ENCODE data around the gene SLC39A11.

SLC39A11 gene

GRCh38 chr17:72635034-72635635 lies 457.4 kb downstream of the SLC39A11 start:
- DNase-seq, result peak; percentile 27 to 44

GRCh38 chr17:72634621-72635020 lies 457.9 kb downstream of the SLC39A11 start:
- DNase-seq, result peak in 1 of 2 experiments; percentile 52

- peak; percentile 93 to 95 for DNase-seq
These were observed 460.4 kb downstream of the SLC39A11 start for GRCh38 chr17:72631949-72632684.

- peak; percentile 82 for DNase-seq
These were observed 460.9 kb downstream of the SLC39A11 start for GRCh38 chr17:72631568-72631948.

- DNase-seq, result no peak
These were observed 467.8 kb downstream of the SLC39A11 start for GRCh38 chr17:72624652-72625051.

- DNase-seq, result no peak
These were observed 468.3 kb downstream of the SLC39A11 start for GRCh38 chr17:72624226-72624625.

- no peak for DNase-seq
These were observed 469.6 kb downstream of the SLC39A11 start for GRCh38 chr17:72622661-72623433.

GRCh38 chr17:72619976-72620650 lies 472.4 kb downstream of the SLC39A11 start:
- no peak for DNase-seq

GRCh38 chr17:72618001-72618509 lies 474.4 kb downstream of the SLC39A11 start:
- no peak for DNase-seq

GRCh38 chr17:72617557-72617956 lies 474.9 kb downstream of the SLC39A11 start:
- no peak for DNase-seq

- no peak for DNase-seq
These were observed 476.0 kb downstream of the SLC39A11 start for GRCh38 chr17:72616447-72616846.

- DNase-seq, result no peak
These were observed 476.9 kb downstream of the SLC39A11 start for GRCh38 chr17:72615627-72615991.

- no peak for DNase-seq
These were observed 477.4 kb downstream of the SLC39A11 start for GRCh38 chr17:72614871-72615626.

- DNase-seq, result no peak
These were observed 478.0 kb downstream of the SLC39A11 start for GRCh38 chr17:72614476-72614870.

- DNase-seq, result no peak
These were observed 478.6 kb downstream of the SLC39A11 start for GRCh38 chr17:72613806-72614292.

- no peak for DNase-seq
These were observed 479.1 kb downstream of the SLC39A11 start for GRCh38 chr17:72613396-72613795.

GRCh38 chr17:72611172-72611571 lies 481.3 kb downstream of the SLC39A11 start:
- DNase-seq, result no peak

GRCh38 chr17:72609501-72609900 lies 483.0 kb downstream of the SLC39A11 start:
- DNase-seq, result no peak

- DNase-seq, result no peak
These were observed 484.1 kb downstream of the SLC39A11 start for GRCh38 chr17:72608436-72608835.

- no peak for DNase-seq
These were observed 485.8 kb downstream of the SLC39A11 start for GRCh38 chr17:72606656-72607055.

GRCh38 chr17:72605543-72605942 lies 486.9 kb downstream of the SLC39A11 start:
- DNase-seq, result no peak

GRCh38 chr17:72604518-72604917 lies 488.0 kb downstream of the SLC39A11 start:
- peak; percentile 92 to 93 for DNase-seq
